A673 (cell line): Measurements from ENCODE around the gene CMTM7.

Experiments
- CTCF ChIP-seq: fragments of 300-800, 200-600 bp; sonication (generic); conservative IDR thresholded peaks from 2 replicates; pipeline ENCODE4 v1.5.1; 2017; ENCODE audit warnings: low read depth, mild to moderate bottlenecking, antibody characterized with exemption, low read length, moderate library complexity, mixed read lengths
- EZH2 ChIP-seq: fragments of 200-600 bp; sonication (generic); IDR thresholded peaks from 2 replicates; pipeline ENCODE4 v1.6.1; 2017; ENCODE audit warnings: borderline replicate concordance, low read depth, mild to moderate bottlenecking, mixed read lengths, antibody characterized with exemption, low read length; ENCODE audit not compliant: poor library complexity, severe bottlenecking

- no peak for TF ChIP-seq CTCF
- no peak for TF ChIP-seq EZH2
Observed at GRCh38 chr3:32428092-32429068, 36.7 kb downstream of the CMTM7 start.
